Right lobe of liver (tissue), 6 donors: Measurements from ENCODE around the gene RASL10A. TPM values are rescaled to one million over a fixed set of nuclear protein-coding genes. Genes with fewer than 3 reads are reported as not detected.

Experiments used
- ATAC-seq, 4 donors: fragments of 200-7000 bp; cut with Tn5 transposase; one replicate each; pipeline ENCODE4 v1.9.1; 2020; ENCODE audit warnings: mild to moderate bottlenecking in 4 of 4, moderate library complexity in 4 of 4
- DNase-seq, 3 donors: peaks; one replicate each; pipeline ENCODE4 v3.0.0-alpha.2; 2020
- H3K27ac ChIP-seq, 3 donors: fragments of 200-600 bp; one replicate each; pipeline ENCODE4 v1.8.0; 2022
- H3K27me3 ChIP-seq, 2 donors: fragments of 200-600 bp; one replicate each; pipeline ENCODE4 v1.8.0; 2022
- H3K36me3 ChIP-seq, 4 donors: fragments of 200-600 bp; sonication (generic) in 1 of 4; one replicate each; pipeline versions ENCODE4 v1.5.1 to v1.8.0; 2017 to 2022; ENCODE audit warnings: control low read depth in 1 of 4
- H3K4me1 ChIP-seq, 4 donors: fragments of 200-600 bp; sonication (generic) in 1 of 4; one replicate each; pipeline versions ENCODE4 v1.5.1 to v1.8.0; 2017 to 2022; ENCODE audit warnings: control low read depth in 1 of 4
- H3K4me3 ChIP-seq, 3 donors: fragments of 200-600 bp; one replicate each; pipeline ENCODE4 v1.8.0; 2022
- H3K9me3 ChIP-seq, 4 donors: fragments of 200-600 bp; sonication (generic) in 1 of 4; one replicate each; pipeline versions ENCODE4 v1.5.1 to v1.8.0; 2017 to 2022; ENCODE audit warnings: control low read depth in 1 of 4
- POLR2A ChIP-seq: fragments of 450-650 bp; IDR thresholded peaks from one replicate; pipeline ENCODE4 v1.6.1; 2017; ENCODE audit warnings: antibody characterized with exemption, mild to moderate bottlenecking
- WGBS: methylation state at CpG from one replicate; pipeline ENCODE4 v1.1.6; 2018; ENCODE audit warnings: low coverage, low lambda C conversion rate; ENCODE audit not compliant: insufficient coverage; ENCODE audit errors: missing lambda C conversion rate; 5-methylcytosine and 5-hydroxymethylcytosine counted together
- intact Hi-C, 2 donors: fragments of 100-400 bp; cut with DNase I; formaldehyde crosslinking; loops; one replicate each; pipeline versions ENCODE4 v1.11.2 to v1.14.1; 2022
- total RNA-seq, 6 experiments: library from RNA; depleted of rRNA in 2 of 6; stranded (reverse); fragments of >200 nt in 2 of 6; fragmentation: NEBNext Ultra II Directional in 3 of 6; extraction: Animal tissue kit (Norgen Biotek cat#: 25700) in 3 of 6; gene quantifications; one replicate each; pipeline versions ENCODE4 v1.1.0 to v1.2.4, GENCODE V29; 2016 to 2023
- TF ChIP-seq, protein P1 (sequence below), 4 donors: fragments of 200-600 bp in 3 of 4; fragments of 450-650 bp in 1 of 4; IDR thresholded peaks; one replicate each; pipeline versions ENCODE4 v1.5.1 to v1.8.0; 2016 to 2022; ENCODE audit warnings: antibody characterized with exemption in 4 of 4, mild to moderate bottlenecking in 2 of 4
- donor health status: DM: no; HTN: yes; CAD: no.
- donor health status: DM: no; HTN: no; CAD: no.
- donor health status: DM: no; HTN: no; CAD: no.
- donor health status: DM: no; HTN: yes; CAD: no.
- donor health status: DM: no; HTN: yes; CAD: no.

RASL10A gene
- total RNA-seq, 6 experiments from 2014 or later, result 0.32 to 1.2 (median 0.87) TPM

DNA sequence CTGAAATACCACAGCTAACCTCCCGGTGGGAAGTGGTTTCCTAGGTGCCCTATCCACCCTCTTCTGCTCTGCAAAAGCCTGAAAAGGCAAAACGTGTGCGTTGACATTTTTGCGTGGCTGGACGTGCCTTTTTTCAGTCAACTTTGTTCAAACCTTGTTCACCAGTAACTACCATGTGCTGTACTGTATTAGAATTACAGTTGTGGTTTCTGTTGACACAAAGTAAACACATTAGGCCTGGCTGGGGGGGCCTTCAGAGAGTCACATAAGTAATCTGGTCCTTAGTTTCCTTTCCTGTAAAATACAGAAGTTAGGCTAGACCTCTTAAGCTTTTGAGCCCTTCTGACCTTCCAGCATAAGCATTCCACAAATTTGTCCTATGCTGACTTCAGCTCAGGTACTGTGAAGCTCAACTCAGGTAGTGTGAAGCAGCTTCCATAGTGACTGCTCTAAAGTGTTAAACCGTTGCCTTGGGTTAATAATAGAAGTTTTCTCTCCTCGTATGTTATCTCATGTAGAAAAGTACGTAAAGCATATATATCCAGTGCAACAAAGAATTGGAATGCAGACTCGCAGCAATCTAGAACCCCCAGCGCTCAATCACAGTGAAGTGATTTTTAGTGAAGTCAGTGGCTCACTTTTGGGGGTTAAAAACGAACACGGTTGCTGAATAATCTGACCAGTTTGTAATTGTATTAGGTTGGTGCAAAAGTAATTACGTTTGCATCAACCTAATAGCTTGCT is 45.6 kb downstream of the RASL10A start:
- Histone ChIP-seq H3K9me3 (no peaks in the 10 kb centered on the region), H3K27me3 (no peaks in the 10 kb centered on the region), H3K4me3 (peak overlapping the region; percentile 63 to 98 (median 87)), H3K4me1 (peaks cover 0 to 53% (median 19%) of the 10 kb centered on the region in 4 donors), H3K27ac (peak overlapping the region; percentile 97 to 100 (median 98)), H3K36me3 (peaks cover 6 to 37% (median 22%) of the 10 kb centered on the region in 4 donors)
- ATAC-seq (peak in 1 of 4 donors; percentile 1), DNase-seq (no peak)
- 4% methylated on average over 13 of the region's 13 CpGs for WGBS
- TF ChIP-seq, protein P1, sequence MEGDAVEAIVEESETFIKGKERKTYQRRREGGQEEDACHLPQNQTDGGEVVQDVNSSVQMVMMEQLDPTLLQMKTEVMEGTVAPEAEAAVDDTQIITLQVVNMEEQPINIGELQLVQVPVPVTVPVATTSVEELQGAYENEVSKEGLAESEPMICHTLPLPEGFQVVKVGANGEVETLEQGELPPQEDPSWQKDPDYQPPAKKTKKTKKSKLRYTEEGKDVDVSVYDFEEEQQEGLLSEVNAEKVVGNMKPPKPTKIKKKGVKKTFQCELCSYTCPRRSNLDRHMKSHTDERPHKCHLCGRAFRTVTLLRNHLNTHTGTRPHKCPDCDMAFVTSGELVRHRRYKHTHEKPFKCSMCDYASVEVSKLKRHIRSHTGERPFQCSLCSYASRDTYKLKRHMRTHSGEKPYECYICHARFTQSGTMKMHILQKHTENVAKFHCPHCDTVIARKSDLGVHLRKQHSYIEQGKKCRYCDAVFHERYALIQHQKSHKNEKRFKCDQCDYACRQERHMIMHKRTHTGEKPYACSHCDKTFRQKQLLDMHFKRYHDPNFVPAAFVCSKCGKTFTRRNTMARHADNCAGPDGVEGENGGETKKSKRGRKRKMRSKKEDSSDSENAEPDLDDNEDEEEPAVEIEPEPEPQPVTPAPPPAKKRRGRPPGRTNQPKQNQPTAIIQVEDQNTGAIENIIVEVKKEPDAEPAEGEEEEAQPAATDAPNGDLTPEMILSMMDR (IDR thresholded peaks at IDR 0.05), result no peak
- TF ChIP-seq POLR2A, result no peak
- intact Hi-C loops, result no loop called here

- ATAC-seq (no peak), DNase-seq (no peak)
- Histone ChIP-seq H3K27me3 (no peaks in the 10 kb centered on the region), H3K9me3 (no peaks in the 10 kb centered on the region), H3K27ac (peak overlapping the region; percentile 97 to 100 (median 98)), H3K4me3 (peak overlapping the region; percentile 63 to 98 (median 87)), H3K4me1 (peaks cover 0 to 46% (median 15%) of the 10 kb centered on the region in 4 donors), H3K36me3 (peaks cover 9 to 30% (median 18%) of the 10 kb centered on the region in 4 donors)
- TF ChIP-seq, protein P1 (IDR thresholded peaks at IDR 0.05), result no peak
- TF ChIP-seq POLR2A, result no peak
- intact Hi-C loops, result no loop called here
- 0% methylated on average over 10 of the region's 14 CpGs for WGBS
These were observed 46.3 kb downstream of the RASL10A start for GRCh38 chr22:29269230-29269604.

- Histone ChIP-seq H3K27me3 (no peaks in the 10 kb centered on the region), H3K4me1 (peaks cover 0 to 41% (median 13%) of the 10 kb centered on the region in 4 donors), H3K4me3 (peak overlapping the region; percentile 63 to 98 (median 87)), H3K27ac (peak overlapping the region; percentile 97 to 100 (median 98)), H3K36me3 (peaks cover 3 to 28% (median 16%) of the 10 kb centered on the region in 4 donors), H3K9me3 (no peaks in the 10 kb centered on the region)
- intact Hi-C loops, result no loop called here
- WGBS, result 1% methylated on average over 16 of the region's 51 CpGs
- TF ChIP-seq, protein P1 (IDR thresholded peaks at IDR 0.05), result peak in 1 of 4 donors; percentile 2
- TF ChIP-seq POLR2A, result peak; percentile 5
- DNase-seq (peak; percentile 70 to 80 (median 79)), ATAC-seq (peak; percentile 36 to 68 (median 62))
These were observed 46.8 kb downstream of the RASL10A start for GRCh38 chr22:29268511-29269229.

GRCh38 chr22:29267858-29268510 is 47.5 kb downstream of the RASL10A start, which contains the start of the genes EWSR1 and RHBDD3:
Gene EWSR1, plus strand, starts transcription at chr22:29268268. Its CDS starts 69 bp downstream, at chr22:29268337.
Gene RHBDD3, minus strand, starts transcription at chr22:29267981. Its CDS starts 2,355 bp downstream, at chr22:29265626.
- TF ChIP-seq POLR2A, result peak; percentile 87
- TF ChIP-seq, protein P1 (IDR thresholded peaks at IDR 0.05), result peak in 1 of 4 donors; percentile 22
- DNase-seq (peak; percentile 97), ATAC-seq (peak; percentile 86 to 90 (median 89))
- peak within 1 kb of the TSS; percentile 63 to 98 (median 87) for H3K4me3 ChIP-seq
- 0% methylated on average over 18 of the region's 67 CpGs for WGBS
- no peaks in the 10 kb centered on the region for H3K9me3 ChIP-seq
- intact Hi-C loops, result no loop called here
- peaks cover 0 to 21% (median 11%) of the 10 kb centered on the region in 4 donors for H3K36me3 ChIP-seq
- peak within 1 kb of the TSS; percentile 97 to 100 (median 98) for H3K27ac ChIP-seq
- H3K27me3 ChIP-seq, result no peaks in the 10 kb centered on the region
- H3K4me1 ChIP-seq, result peaks cover 0 to 37% (median 13%) of the 10 kb centered on the region in 4 donors
